Lung (tissue), 12 donors: Measurements from ENCODE around the gene NTRK3. TPM values are rescaled to one million over a fixed set of nuclear protein-coding genes. Genes with fewer than 3 reads are reported as not detected.
A peak's percentile ranks its signal among the peaks of the same experiment; 100 is the strongest.

Experiments used
- ATAC-seq: fragments of 200-7000 bp; cut with Tn5 transposase; one replicate; pipeline ENCODE4 v1.9.1; 2020; ENCODE audit warnings: moderate number of reproducible peaks; ENCODE audit not compliant: insufficient read depth, low FRiP score
- DNase-seq, 3 donors: peaks; one replicate each; pipeline ENCODE4 v3.0.0-alpha.2; 2013 to 2017
- H3K27ac ChIP-seq, 2 donors: one replicate each; pipeline ENCODE4 v1.5.1; 2013; ENCODE audit warnings: mild to moderate bottlenecking in 2 of 2, moderate library complexity in 2 of 2, control low read depth in 1 of 2, inconsistent platforms in 1 of 2, low read depth in 1 of 2, low read length in 1 of 2
- H3K27me3 ChIP-seq, 3 donors: one replicate each; pipeline ENCODE4 v1.5.1; 2013; ENCODE audit warnings: low read length in 2 of 3; ENCODE audit not compliant: control insufficient read depth in 3 of 3, insufficient read depth in 3 of 3
- H3K36me3 ChIP-seq, 4 donors: one replicate each; pipeline ENCODE4 v1.5.1; 2013; ENCODE audit warnings: low read length in 4 of 4, mild to moderate bottlenecking in 1 of 4, moderate library complexity in 1 of 4; ENCODE audit not compliant: control insufficient read depth in 4 of 4, insufficient read depth in 4 of 4
- H3K4me1 ChIP-seq, 5 donors: one replicate each; pipeline ENCODE4 v1.5.1; 2013; ENCODE audit warnings: low read length in 5 of 5, mild to moderate bottlenecking in 2 of 5, moderate library complexity in 1 of 5; ENCODE audit not compliant: control insufficient read depth in 5 of 5, insufficient read depth in 5 of 5
- H3K4me3 ChIP-seq: one replicate; pipeline ENCODE4 v1.5.1; 2013; ENCODE audit warnings: mild to moderate bottlenecking, control low read depth, moderate library complexity
- H3K9ac ChIP-seq, 2 donors: one replicate each; pipeline ENCODE4 v1.5.1; 2013; ENCODE audit warnings: low read length in 2 of 2, control low read depth in 1 of 2; ENCODE audit not compliant: insufficient read depth in 1 of 2
- H3K9me3 ChIP-seq, 4 donors: one replicate each; pipeline ENCODE4 v1.5.1; 2013; ENCODE audit warnings: low read length in 3 of 4, mild to moderate bottlenecking in 1 of 4, moderate library complexity in 1 of 4; ENCODE audit not compliant: control insufficient read depth in 4 of 4, insufficient read depth in 3 of 4
- CTCF ChIP-seq: IDR thresholded peaks from 2 replicates; pipeline ENCODE4 v1.5.1; 2012; ENCODE audit warnings: mild to moderate bottlenecking; ENCODE audit errors: control extremely low read depth, extremely low read depth
- WGBS, 2 donors: extraction: QIAGEN DNeasy Blood & Tissue Kit; methylation state at CpG; one replicate each; pipeline ENCODE4 v1.1.7; 2013; 5-methylcytosine and 5-hydroxymethylcytosine counted together
- polyA plus RNA-seq, 2 donors: library from polyadenylated mRNA; stranded (reverse); fragments of 200-250 nt; gene quantifications; one replicate each; pipeline ENCODE4 v1.2.1, GENCODE V29; 2013
- total RNA-seq, 2 donors: library from RNA; depleted of rRNA in 1 of 2; stranded (reverse); fragments of >200 nt in 1 of 2; gene quantifications; one replicate each; pipeline ENCODE4 v1.2.1, GENCODE V29; 2014 to 2021
- donor health status: control.
- donor health status: control.
- donor health status: Bipolar disorder and iron deficiency.
- donor health status: healthy.
- donor health status: DM: yes; HTN: yes; CAD: no.

NTRK3 gene
- total and polyA plus RNA-seq, 4 donors: 0.44 to 11.0 (median 4.2) TPM

GRCh38 chr15:88014454-88015160 lies 241.9 kb downstream of the NTRK3 start:
- no peak overlapping the region for H3K27ac ChIP-seq
- DNase-seq (peak in 2 of 3 donors; percentile 19 to 31), ATAC-seq (no peak)
- peaks cover 0 to 25% (median 0%) of the 10 kb centered on the region in 5 donors for H3K4me1 ChIP-seq
- H3K27me3 ChIP-seq: peaks cover 0 to 4% (median 0%) of the 10 kb centered on the region in 3 donors
- no peak overlapping the region for H3K9ac ChIP-seq
- no peak for TF ChIP-seq CTCF
- H3K4me3 ChIP-seq: no peak overlapping the region
- 80 to 91% methylated on average over 9 of the region's 9 CpGs for WGBS, 2 donors
- no peaks in the 10 kb centered on the region for H3K36me3 ChIP-seq
- no peaks in the 10 kb centered on the region for H3K9me3 ChIP-seq

- Histone ChIP-seq H3K27ac (no peak overlapping the region), H3K27me3 (peaks cover 0 to 4% (median 0%) of the 10 kb centered on the region in 3 donors), H3K9ac (no peak overlapping the region), H3K4me1 (peaks cover 0 to 25% (median 0%) of the 10 kb centered on the region in 5 donors), H3K9me3 (no peaks in the 10 kb centered on the region), H3K36me3 (no peaks in the 10 kb centered on the region), H3K4me3 (no peak overlapping the region)
- 87 to 90% methylated on average over 6 to 7 of the region's 8 CpGs for WGBS, 2 donors
- DNase-seq (no peak), ATAC-seq (no peak)
- TF ChIP-seq CTCF: no peak
Measured at GRCh38 chr15:88013111-88013510, 243.4 kb downstream of the NTRK3 start.

- 85 to 93% methylated on average over 7 of the region's 7 CpGs for WGBS, 2 donors
Measured at GRCh38 chr15:88012688-88013087, 243.9 kb downstream of the NTRK3 start.

More at GRCh38 chr15:88012688-88013087, 243.9 kb downstream of the NTRK3 start:
- DNase-seq (peak in 1 of 3 donors; percentile 3), ATAC-seq (no peak)
- Histone ChIP-seq H3K9me3 (no peaks in the 10 kb centered on the region), H3K4me1 (peaks cover 0 to 25% (median 0%) of the 10 kb centered on the region in 5 donors), H3K9ac (no peak overlapping the region), H3K36me3 (no peaks in the 10 kb centered on the region), H3K4me3 (no peak overlapping the region), H3K27ac (no peak overlapping the region), H3K27me3 (peaks cover 0 to 4% (median 0%) of the 10 kb centered on the region in 3 donors)
- TF ChIP-seq CTCF: no peak
